Stomach (tissue), 9 donors: ENCODE measurements around the gene OGDH. TPM values are rescaled to one million over a fixed set of nuclear protein-coding genes. Genes with fewer than 3 reads are reported as not detected.

Experiments used
- DNase-seq, 2 donors: peaks; one replicate each; pipeline versions ENCODE4 v3.0.0 to v3.0.0-alpha.2; 2013 to 2019
- H3K27ac ChIP-seq, 5 donors: fragments of 200-600 bp in 4 of 5; sonication (generic) in 4 of 5; one replicate each; pipeline ENCODE4 v1.5.1; 2013 to 2019; ENCODE audit warnings: mild to moderate bottlenecking in 1 of 5, moderate library complexity in 1 of 5
- H3K27me3 ChIP-seq, 3 donors: fragments of 200-600 bp; sonication (generic); one replicate each; pipeline ENCODE4 v1.5.1; 2017 to 2019; ENCODE audit warnings: mixed run types in 1 of 3
- H3K36me3 ChIP-seq, 4 donors: fragments of 200-600 bp; sonication (generic); 1 replicate in 3 of 4; 2 replicates in 1 of 4; pipeline ENCODE4 v1.5.1; 2016 to 2019
- H3K4me1 ChIP-seq, 4 donors: fragments of 200-600 bp; sonication (generic); one replicate each; pipeline ENCODE4 v1.5.1; 2016 to 2019
- H3K4me3 ChIP-seq, 4 donors: fragments of 200-600 bp; sonication (generic) in 3 of 4; one replicate each; pipeline ENCODE4 v1.5.1; 2016 to 2019; ENCODE audit warnings: mild to moderate bottlenecking in 1 of 4
- H3K9me3 ChIP-seq, 4 donors: fragments of 200-600 bp; sonication (generic); one replicate each; pipeline ENCODE4 v1.5.1; 2016 to 2019
- CTCF ChIP-seq, 7 experiments: fragments of 450-650 bp in 4 of 7; fragments of 200-600 bp in 3 of 7; sonication (generic) in 3 of 7; IDR thresholded peaks; one replicate each; pipeline ENCODE4 v1.5.1; 2016 to 2019; ENCODE audit warnings: antibody characterized with exemption in 7 of 7, control low read depth in 2 of 7, mild to moderate bottlenecking in 1 of 7
- EP300 ChIP-seq: sonication (generic); formaldehyde crosslinking; IDR thresholded peaks from one replicate; pipeline ENCODE4 v1.6.1; 2017; ENCODE audit warnings: antibody characterized with exemption
- POLR2A ChIP-seq, 4 donors: fragments of 450-650 bp; IDR thresholded peaks; one replicate each; pipeline ENCODE4 v1.6.1; 2016; ENCODE audit warnings: antibody characterized with exemption in 4 of 4, control low read depth in 2 of 4, mild to moderate bottlenecking in 1 of 4, moderate library complexity in 1 of 4
- POLR2AphosphoS5 ChIP-seq, 3 donors: sonication (generic); formaldehyde crosslinking; IDR thresholded peaks; one replicate each; pipeline ENCODE4 v1.6.1; 2016; ENCODE audit warnings: antibody characterized with exemption in 3 of 3
- WGBS, 5 donors: extraction: QIAGEN DNeasy Blood & Tissue Kit in 3 of 5; methylation state at CpG; one replicate each; pipeline versions ENCODE4 v1.1.5 to v1.1.7; 2013 to 2018; 5-methylcytosine and 5-hydroxymethylcytosine counted together
- intact Hi-C: fragments of 100-400 bp; cut with DNase I; formaldehyde crosslinking; loops from one replicate; pipeline ENCODE4 v1.15.1; 2023; ENCODE audit warnings: low total_unique reads
- polyA plus RNA-seq, 3 donors: library from polyadenylated mRNA; stranded (reverse); fragments of 200-250 nt; gene quantifications; one replicate each; pipeline ENCODE4 v1.2.3, GENCODE V29; 2013
- total RNA-seq, 5 donors: library from RNA; depleted of rRNA; stranded (reverse); fragments of >200 nt; gene quantifications; one replicate each; pipeline versions ENCODE4 v1.1.0 to v1.2.3, GENCODE V29; 2014 to 2016
- donor health status: healthy with polysubstance abuse.
- donor health status: Bipolar disorder and iron deficiency.
- donor health status: healthy.

The OGDH gene
- total and polyA plus RNA-seq, 8 donors: 19.8 to 92.0 (median 31.3) TPM

- Histone ChIP-seq H3K4me3 (no peak overlapping the region), H3K9me3 (no peaks in the 10 kb centered on the region), H3K36me3 (peaks cover 39 to 96% (median 90%) of the 10 kb centered on the region in 4 donors), H3K27ac (no peak overlapping the region), H3K27me3 (no peaks in the 10 kb centered on the region), H3K4me1 (peaks cover 0 to 15% (median 7%) of the 10 kb centered on the region in 4 donors)
- intact Hi-C loops: no loop called here
- DNase-seq: no peak
- WGBS, 5 donors: 93 to 98% (median 95%) methylated on average over 9 of the region's 9 CpGs
- TF ChIP-seq CTCF (IDR thresholded peaks at IDR 0.05) (no peak), EP300 (no peak), POLR2AphosphoS5 (IDR thresholded peaks at IDR 0.05) (no peak), POLR2A (IDR thresholded peaks at IDR 0.05) (no peak)
Observed at GRCh38 chr7:44681645-44682044, 75.2 kb downstream of the OGDH start.

GRCh38 chr7:44685723-44686122 lies 79.3 kb downstream of the OGDH start:
- Histone ChIP-seq H3K27ac (peak overlapping the region in 1 of 5 donors; percentile 12), H3K4me3 (no peak overlapping the region), H3K36me3 (peaks cover 30 to 91% (median 81%) of the 10 kb centered on the region in 4 donors), H3K9me3 (no peaks in the 10 kb centered on the region), H3K27me3 (no peaks in the 10 kb centered on the region), H3K4me1 (no peaks in the 10 kb centered on the region)
- no peak for TF ChIP-seq CTCF (IDR thresholded peaks at IDR 0.05)
- TF ChIP-seq POLR2A (IDR thresholded peaks at IDR 0.05): no peak
- no peak for TF ChIP-seq EP300
- TF ChIP-seq POLR2AphosphoS5 (IDR thresholded peaks at IDR 0.05): no peak
- 43 to 82% (median 69%) methylated on average over 1 of the region's 1 CpG for WGBS, 5 donors
- DNase-seq: no peak
- intact Hi-C loops: no loop called here

DNA sequence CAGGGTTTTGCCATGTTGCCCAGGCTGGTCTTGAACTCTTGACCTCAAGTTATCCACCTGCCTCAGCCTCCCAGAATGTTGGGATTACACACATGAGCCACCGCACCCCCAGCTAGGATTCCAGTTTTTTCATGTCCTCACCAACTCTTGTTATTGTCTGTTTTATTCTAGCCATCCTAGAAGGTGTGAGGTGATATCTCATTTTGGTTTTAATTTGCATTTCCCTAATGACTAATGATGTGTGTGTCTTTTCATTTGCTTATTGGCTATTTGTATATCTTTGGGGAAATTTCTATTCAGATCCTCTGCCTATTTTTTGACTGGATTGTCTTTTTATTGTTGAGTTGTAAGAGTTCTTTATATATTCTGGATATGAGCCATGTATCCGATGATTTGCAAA lies 83.0 kb downstream of the OGDH start:
- Histone ChIP-seq H3K4me3 (no peak overlapping the region), H3K36me3 (peaks cover 14 to 89% (median 72%) of the 10 kb centered on the region in 4 donors), H3K27ac (no peak overlapping the region), H3K27me3 (no peaks in the 10 kb centered on the region), H3K4me1 (no peaks in the 10 kb centered on the region), H3K9me3 (no peaks in the 10 kb centered on the region)
- TF ChIP-seq POLR2A (IDR thresholded peaks at IDR 0.05) (no peak), CTCF (IDR thresholded peaks at IDR 0.05) (no peak), POLR2AphosphoS5 (IDR thresholded peaks at IDR 0.05) (no peak), EP300 (no peak)
- intact Hi-C loops: no loop called here
- 90 to 99% (median 97%) methylated on average over 2 of the region's 2 CpGs for WGBS, 5 donors
- no peak for DNase-seq

- H3K27me3 ChIP-seq: no peaks in the 10 kb centered on the region
- H3K4me3 ChIP-seq: no peak overlapping the region
- intact Hi-C loops: no loop called here
- TF ChIP-seq CTCF (IDR thresholded peaks at IDR 0.05): no peak
- no peak for TF ChIP-seq POLR2A (IDR thresholded peaks at IDR 0.05)
- no peak for TF ChIP-seq POLR2AphosphoS5 (IDR thresholded peaks at IDR 0.05)
- no peak for TF ChIP-seq EP300
- no peak for DNase-seq
- H3K36me3 ChIP-seq: peaks cover 56 to 92% (median 84%) of the 10 kb centered on the region in 4 donors
- H3K27ac ChIP-seq: no peak overlapping the region
- H3K9me3 ChIP-seq: no peaks in the 10 kb centered on the region
- no peaks in the 10 kb centered on the region for H3K4me1 ChIP-seq
- 88 to 94% (median 92%) methylated on average over 15 to 19 of the region's 19 CpGs for WGBS, 5 donors
Observed at GRCh38 chr7:44693641-44694313, 87.3 kb downstream of the OGDH start.
